Measurements from ENCODE around the gene PPFIBP1.

- TF ChIP-seq ZNF609 (CRISPR knock-in tag; IDR thresholded peaks at IDR 0.05; ENCODE audit: borderline replicate concordance) (no peak), ZSCAN12 (CRISPR knock-in tag; IDR thresholded peaks at IDR 0.05) (no peak), KDM1A (CRISPR knock-in tag; IDR thresholded peaks at IDR 0.05) (no peak), ELK4 (CRISPR knock-in tag; IDR thresholded peaks at IDR 0.05; ENCODE audit: borderline replicate concordance) (no peak), ZFYVE20 (CRISPR knock-in tag; IDR thresholded peaks at IDR 0.05; ENCODE audit: borderline replicate concordance, low read depth) (no peak), CTCF (CRISPR knock-in tag; IDR thresholded peaks at IDR 0.05) (no peak)
Measured at GRCh38 chr12:27607591-27607990, 83.6 kb downstream of the PPFIBP1 start.
